ENCODE results near the gene FOXF2. TPM values are rescaled to one million over a fixed set of nuclear protein-coding genes. Genes with fewer than 3 reads are reported as not detected.

Gene FOXF2
- total RNA-seq, 2 experiments from 2014 or later = not detected

DNA sequence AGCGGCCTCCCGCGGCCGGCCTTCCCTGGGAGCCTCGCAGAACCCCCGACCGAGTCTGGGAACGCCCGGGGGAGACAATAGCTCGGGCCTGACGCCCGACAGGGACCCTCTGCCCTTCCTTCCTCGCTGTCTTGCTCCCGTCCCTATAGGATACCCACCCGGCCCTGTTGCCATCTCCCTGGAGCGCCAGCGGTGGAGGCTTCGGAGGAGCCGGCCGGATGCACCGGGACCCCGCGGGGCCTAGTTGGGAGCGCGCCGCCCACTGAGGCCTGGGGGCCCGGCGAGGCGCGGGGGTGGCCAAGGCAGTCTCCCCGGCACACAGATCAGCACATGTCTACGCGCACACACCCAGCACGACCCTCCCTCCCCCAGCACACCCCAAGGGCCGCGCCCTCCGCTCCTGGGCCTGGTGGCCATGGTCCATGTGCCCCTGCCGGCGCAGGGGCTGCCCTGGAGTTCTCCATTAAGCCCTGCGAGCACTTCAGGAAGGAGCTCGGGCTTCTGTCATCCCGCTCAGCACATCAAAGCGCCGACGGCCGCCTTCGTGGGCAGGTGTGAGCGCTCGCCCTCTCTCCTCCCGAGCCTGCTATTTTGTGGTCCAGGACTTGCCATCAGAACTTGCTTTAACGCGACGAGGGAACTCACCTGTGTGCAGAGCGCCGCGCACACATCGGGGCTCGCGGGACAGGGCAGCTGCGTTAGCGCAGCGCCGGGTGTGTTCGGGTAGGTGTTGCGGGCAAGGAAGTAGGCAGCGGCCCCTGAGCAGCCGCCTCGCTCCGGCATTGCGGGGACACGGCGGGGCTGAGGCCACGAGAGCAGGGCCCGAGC, 3.7 kb downstream of the FOXF2 start:
- no peak overlapping the region for H3K4me3 Mint-ChIP-seq
- DNase-seq = no peak

DNA sequence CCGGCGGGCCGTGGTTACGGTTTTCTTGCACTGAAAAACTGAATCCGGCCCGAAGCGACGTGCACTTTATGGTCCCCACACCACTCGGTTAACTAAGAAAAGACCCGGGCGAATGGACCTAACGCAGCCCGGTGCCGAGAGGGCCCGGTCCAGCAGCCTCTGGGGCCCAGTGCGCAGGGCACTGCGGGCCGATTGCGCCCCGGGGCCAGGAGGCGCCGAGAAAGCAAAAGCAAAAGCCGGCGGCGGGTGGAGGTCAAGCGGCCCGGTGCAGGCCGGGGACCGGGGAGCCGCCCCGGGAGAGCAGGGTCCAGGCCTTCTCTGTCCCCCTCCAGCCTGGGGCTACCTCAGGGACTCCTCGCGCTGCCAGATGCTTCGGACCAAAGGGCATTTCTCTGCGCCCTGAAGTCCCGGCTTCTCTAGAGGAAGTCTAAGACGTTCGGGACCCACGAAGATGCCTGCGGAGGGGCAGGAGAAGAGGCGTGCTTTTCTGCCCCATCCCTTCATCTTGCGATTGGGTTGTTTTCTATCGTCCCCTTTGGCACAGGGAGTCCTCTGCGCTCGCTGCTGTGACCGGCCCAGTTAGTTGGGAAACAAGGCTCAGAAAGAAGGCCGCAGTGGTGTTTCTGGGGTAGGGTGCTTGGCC, 4.4 kb downstream of the FOXF2 start:
- no peaks in the 10 kb centered on the region for H3K36me3 ChIP-seq (ENCODE audit: insufficient read depth, low read length)
- Mint-ChIP-seq H3K4me3 (peak overlapping the region; percentile 34), H3K9me3 (no peaks in the 10 kb centered on the region), H3K4me1 (ENCODE audit: low read depth) (peaks cover 27% of the 10 kb centered on the region), H3K27ac (no peak overlapping the region), H3K27me3 (peaks cover 83% of the 10 kb centered on the region), H3K36me3 (ENCODE audit: low read depth) (no peaks in the 10 kb centered on the region)
- TF ChIP-seq, protein P1, sequence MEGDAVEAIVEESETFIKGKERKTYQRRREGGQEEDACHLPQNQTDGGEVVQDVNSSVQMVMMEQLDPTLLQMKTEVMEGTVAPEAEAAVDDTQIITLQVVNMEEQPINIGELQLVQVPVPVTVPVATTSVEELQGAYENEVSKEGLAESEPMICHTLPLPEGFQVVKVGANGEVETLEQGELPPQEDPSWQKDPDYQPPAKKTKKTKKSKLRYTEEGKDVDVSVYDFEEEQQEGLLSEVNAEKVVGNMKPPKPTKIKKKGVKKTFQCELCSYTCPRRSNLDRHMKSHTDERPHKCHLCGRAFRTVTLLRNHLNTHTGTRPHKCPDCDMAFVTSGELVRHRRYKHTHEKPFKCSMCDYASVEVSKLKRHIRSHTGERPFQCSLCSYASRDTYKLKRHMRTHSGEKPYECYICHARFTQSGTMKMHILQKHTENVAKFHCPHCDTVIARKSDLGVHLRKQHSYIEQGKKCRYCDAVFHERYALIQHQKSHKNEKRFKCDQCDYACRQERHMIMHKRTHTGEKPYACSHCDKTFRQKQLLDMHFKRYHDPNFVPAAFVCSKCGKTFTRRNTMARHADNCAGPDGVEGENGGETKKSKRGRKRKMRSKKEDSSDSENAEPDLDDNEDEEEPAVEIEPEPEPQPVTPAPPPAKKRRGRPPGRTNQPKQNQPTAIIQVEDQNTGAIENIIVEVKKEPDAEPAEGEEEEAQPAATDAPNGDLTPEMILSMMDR (IDR thresholded peaks at IDR 0.05) = no peak
- intact Hi-C loops (cut with DNase I, micrococcal nuclease) = loop anchor here in 1 of 2 experiments (10.0 kb wide), 1 partner anchor 669 kb away; no protein-coding TSS in a partner anchor
- ATAC-seq (ENCODE audit: poor library complexity) (no peak), DNase-seq (no peak)
- peaks cover 58 to 86% of the 10 kb centered on the region in 2 experiments for H3K27me3 ChIP-seq (ENCODE audit: control insufficient read depth in 1 of 2, insufficient read depth in 2 of 2, low read length in 2 of 2)
- CTCF ChIA-PET = no interaction called here
- POLR2A ChIA-PET = no interaction called here
- peaks cover 23% of the 10 kb centered on the region for H3K4me1 ChIP-seq (ENCODE audit: insufficient read depth, low read length)
- peaks cover 0 to 9% of the 10 kb centered on the region in 2 experiments for H3K9me3 ChIP-seq (ENCODE audit: control insufficient read depth in 1 of 2, insufficient read depth in 1 of 2, low read length in 2 of 2)
- no peak overlapping the region for H3K4me3 ChIP-seq (ENCODE audit: low read length)
- H3K27ac ChIP-seq (ENCODE audit: low read depth in 1 of 2, low read length in 2 of 2) = no peak overlapping the region

More for the DNA sequence above, 3.7 kb downstream of the FOXF2 start:
- H3K4me1 Mint-ChIP-seq (ENCODE audit: low read depth) = peaks cover 35% of the 10 kb centered on the region
- no peak overlapping the region for H3K27ac ChIP-seq (ENCODE audit: low read depth in 1 of 2, low read length in 2 of 2)
- H3K9me3 Mint-ChIP-seq = no peaks in the 10 kb centered on the region
- TF ChIP-seq, protein P1 (IDR thresholded peaks at IDR 0.05) = no peak
- peaks cover 83% of the 10 kb centered on the region for H3K27me3 Mint-ChIP-seq
- H3K27ac Mint-ChIP-seq = no peak overlapping the region
- H3K4me3 ChIP-seq (ENCODE audit: low read length) = no peak overlapping the region
- ChIA-PET POLR2A (no interaction called here), CTCF (no interaction called here)
- no peaks in the 10 kb centered on the region for H3K36me3 ChIP-seq (ENCODE audit: insufficient read depth, low read length)
- H3K4me1 ChIP-seq (ENCODE audit: insufficient read depth, low read length) = peaks cover 30% of the 10 kb centered on the region
- peaks cover 65 to 84% of the 10 kb centered on the region in 2 experiments for H3K27me3 ChIP-seq (ENCODE audit: control insufficient read depth in 1 of 2, insufficient read depth in 2 of 2, low read length in 2 of 2)
- ATAC-seq (ENCODE audit: poor library complexity) = no peak
- peaks cover 0 to 9% of the 10 kb centered on the region in 2 experiments for H3K9me3 ChIP-seq (ENCODE audit: control insufficient read depth in 1 of 2, insufficient read depth in 1 of 2, low read length in 2 of 2)
- intact Hi-C loops (cut with DNase I, micrococcal nuclease) = loop anchor here in 1 of 2 experiments (10.0 kb wide), 1 partner anchor 668 kb away; no protein-coding TSS in a partner anchor
- no peaks in the 10 kb centered on the region for H3K36me3 Mint-ChIP-seq (ENCODE audit: low read depth)

DNA sequence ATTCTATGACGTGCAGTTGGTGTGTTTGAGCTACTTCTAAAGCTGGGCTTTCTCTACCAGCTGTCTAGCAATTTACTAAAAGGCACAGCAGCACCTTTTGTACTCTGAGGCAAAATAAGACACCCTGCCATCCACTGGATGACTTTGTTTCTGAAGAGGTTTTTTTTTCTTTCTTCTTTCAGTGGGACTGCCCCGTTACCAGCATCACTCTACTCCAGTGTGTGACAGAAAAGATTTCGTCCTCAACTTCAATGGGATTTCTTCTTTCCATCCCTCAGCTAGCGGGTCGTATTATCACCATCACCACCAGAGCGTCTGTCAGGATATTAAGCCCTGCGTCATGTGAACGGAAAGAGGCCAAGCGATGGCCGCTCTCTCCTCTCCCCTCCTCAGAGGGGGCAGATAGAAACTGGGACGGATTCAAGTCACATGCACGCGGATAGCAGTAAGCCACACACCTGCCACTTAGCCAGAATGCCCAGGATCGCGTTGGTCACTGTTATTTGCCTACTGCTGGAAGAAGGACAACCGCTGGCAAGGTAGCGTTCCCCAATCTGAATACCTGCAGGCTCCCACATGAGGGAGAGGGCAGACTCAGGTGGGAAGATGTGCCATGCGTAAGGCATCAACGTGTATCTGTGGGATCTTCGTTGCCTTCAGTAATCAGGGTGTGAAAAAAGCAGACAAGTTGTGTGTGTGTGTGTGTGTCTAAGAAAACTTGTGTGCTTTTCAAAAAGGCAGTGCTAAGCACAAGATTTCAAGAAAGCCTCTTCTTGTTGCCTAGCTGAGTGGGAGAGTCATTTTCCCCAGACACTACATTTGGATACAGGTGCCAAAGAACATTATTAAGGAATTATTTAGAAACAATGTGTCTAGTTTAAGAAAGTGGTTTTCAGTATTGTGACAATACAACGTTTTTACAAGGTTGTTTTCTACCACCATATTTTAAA, 5.4 kb downstream of the FOXF2 start:
- H3K36me3 ChIP-seq (ENCODE audit: insufficient read depth, low read length) = no peaks in the 10 kb centered on the region
- peaks cover 56 to 84% of the 10 kb centered on the region in 2 experiments for H3K27me3 ChIP-seq (ENCODE audit: control insufficient read depth in 1 of 2, insufficient read depth in 2 of 2, low read length in 2 of 2)
- H3K9me3 Mint-ChIP-seq = no peaks in the 10 kb centered on the region
- H3K27me3 Mint-ChIP-seq = peaks cover 83% of the 10 kb centered on the region
- ChIA-PET CTCF (no interaction called here), POLR2A (no interaction called here)
- H3K4me1 ChIP-seq (ENCODE audit: insufficient read depth, low read length) = peaks cover 19% of the 10 kb centered on the region
- intact Hi-C loops (cut with DNase I, micrococcal nuclease) = loop anchor here (5.0 to 10.0 kb wide), 4 partner anchors 597 to 1207 kb away; no protein-coding TSS in a partner anchor
- peaks cover 0 to 9% of the 10 kb centered on the region in 2 experiments for H3K9me3 ChIP-seq (ENCODE audit: control insufficient read depth in 1 of 2, insufficient read depth in 1 of 2, low read length in 2 of 2)
- ATAC-seq (ENCODE audit: poor library complexity) = no peak
- H3K27ac ChIP-seq (ENCODE audit: low read depth in 1 of 2, low read length in 2 of 2) = no peak overlapping the region
- H3K4me3 ChIP-seq (ENCODE audit: low read length) = no peak overlapping the region
- no peak for DNase-seq
- peaks cover 22% of the 10 kb centered on the region for H3K4me1 Mint-ChIP-seq (ENCODE audit: low read depth)
- no peak overlapping the region for H3K4me3 Mint-ChIP-seq
- no peaks in the 10 kb centered on the region for H3K36me3 Mint-ChIP-seq (ENCODE audit: low read depth)
- TF ChIP-seq, protein P1 (IDR thresholded peaks at IDR 0.05) = no peak
- H3K27ac Mint-ChIP-seq = no peak overlapping the region

Data from CD4-positive, alpha-beta T cell (primary cell).